Left cardiac atrium (tissue), 4 donors: ENCODE measurements around the gene HLA-DPB1. TPM values are rescaled to one million over a fixed set of nuclear protein-coding genes. Genes with fewer than 3 reads are reported as not detected.
"Not testable (repeated sequence)": the region's sequence is repeated elsewhere in the genome, so short reads cannot be mapped to it uniquely, and the experiment has no call there.

Source experiments
- ATAC-seq, 2 donors: fragments of 200-7000 bp; cut with Tn5 transposase; one replicate each; pipeline ENCODE4 v1.9.1; 2020; ENCODE audit warnings: mild to moderate bottlenecking in 2 of 2, moderate library complexity in 2 of 2
- DNase-seq: peaks from one replicate; pipeline ENCODE4 v3.0.0-alpha.2; 2020
- intact Hi-C, 2 donors: fragments of 100-400 bp; cut with DNase I; formaldehyde crosslinking; loops; one replicate each; pipeline versions ENCODE4 v1.14.1 to v1.15.1; 2022 to 2023
- long read RNA-seq: library from polyadenylated mRNA; unstranded; transcript quantifications from one replicate; pipeline ENCODE4 v2.0.0, GENCODE V29; 2021
- total RNA-seq, 2 donors: library from RNA; stranded (reverse); fragmentation: NEBNext Ultra II Directional; extraction: Animal tissue kit (Norgen Biotek cat#: 25700); gene quantifications; one replicate each; pipeline ENCODE4 v1.2.1, GENCODE V29; 2021
- donor health status: DM: no; HTN: yes; CAD: no.
- donor health status: DM: no; HTN: yes; CAD: no; lungs with severe emphysema.
- donor health status: DM: yes; HTN: yes; CAD: no.
- donor health status: Dilated cardiomyopathy.

HLA-DPB1 gene
- total RNA-seq = 10 to 100 TPM; 47.8 to 53.8 TPM
- long read RNA-seq, transcript HLA-DPB1-211 (6 exons, 1,560 nt) = major isoform, 8 of 10 reads
- long read RNA-seq, partial matches to known transcripts = 0 of 10 reads
- long read RNA-seq, other reads (novel, unspliced or antisense) = 2 of 10 reads

DNA sequence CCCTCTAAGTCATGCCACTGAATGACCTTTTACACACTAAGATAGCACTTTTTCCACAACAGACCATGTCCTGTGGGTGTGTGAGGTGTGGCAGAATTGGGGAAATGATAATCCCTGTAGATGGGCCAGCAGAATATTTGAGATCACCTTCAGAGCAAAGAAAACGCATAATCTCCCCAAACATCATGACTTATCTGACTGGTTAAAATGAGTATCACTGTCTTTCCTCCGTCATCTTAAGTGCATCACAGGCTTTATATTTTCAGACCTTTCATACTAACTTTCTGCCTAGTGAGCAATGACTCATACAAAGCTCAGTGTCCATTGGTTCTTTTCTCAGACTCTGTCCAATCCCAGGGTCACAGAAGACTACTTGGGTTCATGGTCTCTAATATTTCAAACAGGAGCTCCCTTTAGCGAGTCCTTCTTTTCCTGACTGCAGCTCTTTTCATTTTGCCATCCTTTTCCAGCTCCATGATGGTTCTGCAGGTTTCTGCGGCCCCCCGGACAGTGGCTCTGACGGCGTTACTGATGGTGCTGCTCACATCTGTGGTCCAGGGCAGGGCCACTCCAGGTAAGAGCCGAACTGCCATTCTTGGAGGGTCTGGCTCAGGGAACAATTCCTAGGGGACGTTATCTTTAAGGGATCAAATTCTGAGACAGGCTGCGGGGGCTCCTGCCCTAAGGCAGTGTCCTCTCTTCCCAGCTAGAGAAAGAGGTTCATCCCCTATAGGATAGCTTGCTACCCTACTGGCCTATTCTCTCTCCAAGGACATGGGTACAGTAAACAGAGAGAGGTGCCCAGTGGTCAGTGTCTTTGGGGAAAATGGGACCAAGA is at the start of gene HLA-DPB1:
TSS of gene HLA-DPB1 (plus strand) at position 423 of the 838 bp plus-strand sequence. CDS start at position 475, 52 bp downstream.
- intact Hi-C loops = no loop called here

GRCh38 chr6:33028220-33028849 is 47.5 kb upstream of the HLA-DPB1 start:
- no peak for DNase-seq
- ATAC-seq = peak in 1 of 2 donors; percentile 24
- intact Hi-C loops = no loop called here

More for the DNA sequence above, at the start of gene HLA-DPB1:
- ATAC-seq = peak; percentile 83 to 85
- no peak for DNase-seq

DNA sequence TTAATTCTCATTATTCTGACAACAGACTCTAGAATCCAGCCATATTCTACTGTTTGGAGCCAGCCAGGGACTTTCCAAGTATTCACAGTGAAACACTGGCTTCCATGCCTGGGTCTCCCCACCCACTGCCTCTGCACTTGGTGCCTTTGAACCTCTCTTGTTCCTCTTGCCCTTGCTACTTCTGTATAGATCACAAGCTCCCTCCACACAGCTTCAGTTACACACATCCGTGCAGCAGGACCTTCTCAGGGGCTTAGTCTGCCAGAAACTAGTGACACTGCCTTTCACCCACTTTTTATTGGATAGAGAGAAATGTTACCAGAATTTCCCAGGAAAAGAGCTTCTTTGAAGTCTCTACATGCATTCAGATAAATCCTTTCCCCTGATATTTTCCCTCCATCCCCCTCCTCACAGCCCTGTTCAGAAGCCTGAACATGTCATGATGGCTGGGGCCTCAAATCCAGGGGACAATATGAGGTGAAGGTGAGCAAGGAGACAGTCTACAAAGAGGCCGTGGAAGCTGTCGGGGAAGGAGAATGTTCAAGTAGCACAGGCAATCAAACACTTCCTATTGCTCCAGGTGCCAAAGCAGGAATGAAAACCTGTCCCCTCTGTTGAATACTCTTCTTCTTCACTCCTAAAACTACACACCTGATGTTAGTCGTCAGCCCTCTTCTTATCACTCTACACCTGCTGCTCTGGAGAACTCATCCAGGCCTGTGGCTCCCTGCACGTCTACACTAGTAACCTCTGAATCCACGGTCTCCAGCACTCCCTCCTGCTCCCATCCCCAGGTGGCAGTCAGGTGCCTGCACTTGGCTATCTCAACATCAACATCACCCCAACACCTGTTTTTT is 46.2 kb upstream of the HLA-DPB1 start:
- peak; percentile 42 for DNase-seq
- intact Hi-C loops = no loop called here
- peak; percentile 95 for ATAC-seq

DNA sequence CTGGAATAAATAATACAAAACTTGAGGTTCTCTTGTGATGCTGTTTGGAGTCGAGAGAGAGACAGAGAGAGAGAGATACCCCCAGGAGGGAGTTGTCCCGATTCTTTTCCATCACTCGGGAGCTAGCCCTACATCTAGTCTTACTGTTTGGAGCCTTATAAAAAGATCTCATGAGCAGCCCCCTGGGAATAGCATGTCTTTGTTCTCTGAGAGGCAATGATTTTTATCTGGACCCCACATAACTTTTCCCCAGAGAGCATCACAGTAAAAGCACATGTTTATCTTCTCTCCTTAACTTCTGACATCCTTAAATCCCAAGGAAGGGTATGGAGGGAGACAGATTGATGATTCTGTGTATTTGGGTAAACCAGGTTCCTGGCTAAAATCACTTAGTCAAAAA is 45.5 kb upstream of the HLA-DPB1 start:
- ATAC-seq (no peak), DNase-seq (no peak)
- intact Hi-C loops = no loop called here

DNA sequence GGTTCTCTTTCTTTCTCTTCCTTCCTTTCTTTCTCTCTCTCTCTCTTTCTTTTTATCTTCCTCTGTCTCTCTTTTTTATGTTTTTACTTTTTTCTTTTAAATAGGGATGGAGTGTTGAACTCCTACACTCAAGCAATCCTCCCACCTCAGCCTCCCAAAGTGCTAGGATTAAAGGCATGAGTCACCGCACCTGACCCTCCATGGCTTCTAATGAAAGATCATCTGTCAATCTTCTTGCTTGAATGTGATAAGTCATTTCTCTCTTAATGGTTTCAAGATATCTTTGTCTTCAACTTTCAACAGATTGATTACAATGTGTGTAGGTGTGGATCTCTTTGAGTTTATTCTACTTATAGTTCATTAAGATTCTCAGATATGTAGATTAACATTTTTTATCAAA is 41.2 kb upstream of the HLA-DPB1 start:
- intact Hi-C loops = no loop called here

DNA sequence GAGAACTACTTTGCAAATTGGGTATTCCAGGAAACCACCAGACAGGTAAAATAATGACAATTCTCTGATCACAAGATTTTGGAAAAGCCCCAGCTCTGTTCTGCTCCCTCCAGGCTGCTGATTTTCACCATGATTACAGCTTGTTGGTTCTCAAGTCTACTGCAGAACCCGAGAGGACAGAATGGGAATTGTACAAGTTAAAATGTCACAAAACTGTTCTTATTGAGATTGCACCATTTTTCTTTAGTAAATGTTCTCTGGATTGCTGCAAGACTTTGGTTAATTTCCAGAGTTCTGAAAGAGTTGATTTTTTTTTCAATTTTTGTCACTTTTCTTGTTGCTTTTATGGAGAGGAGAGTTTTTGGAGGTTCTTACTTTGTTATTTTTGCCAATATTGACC is 39.3 kb upstream of the HLA-DPB1 start:
- DNase-seq (no peak), ATAC-seq (no peak)
- intact Hi-C loops = no loop called here

More for the DNA sequence above, 41.2 kb upstream of the HLA-DPB1 start:
- ATAC-seq (no peak), DNase-seq (no peak)

- DNase-seq = no peak
- intact Hi-C loops = no loop called here
- ATAC-seq = no peak
These were observed 35.6 kb upstream of the HLA-DPB1 start for GRCh38 chr6:33040157-33040556.

GRCh38 chr6:33049323-33050013 is 26.3 kb upstream of the HLA-DPB1 start:
- no peak for DNase-seq
- intact Hi-C loops = no loop called here
- ATAC-seq = no peak

DNA sequence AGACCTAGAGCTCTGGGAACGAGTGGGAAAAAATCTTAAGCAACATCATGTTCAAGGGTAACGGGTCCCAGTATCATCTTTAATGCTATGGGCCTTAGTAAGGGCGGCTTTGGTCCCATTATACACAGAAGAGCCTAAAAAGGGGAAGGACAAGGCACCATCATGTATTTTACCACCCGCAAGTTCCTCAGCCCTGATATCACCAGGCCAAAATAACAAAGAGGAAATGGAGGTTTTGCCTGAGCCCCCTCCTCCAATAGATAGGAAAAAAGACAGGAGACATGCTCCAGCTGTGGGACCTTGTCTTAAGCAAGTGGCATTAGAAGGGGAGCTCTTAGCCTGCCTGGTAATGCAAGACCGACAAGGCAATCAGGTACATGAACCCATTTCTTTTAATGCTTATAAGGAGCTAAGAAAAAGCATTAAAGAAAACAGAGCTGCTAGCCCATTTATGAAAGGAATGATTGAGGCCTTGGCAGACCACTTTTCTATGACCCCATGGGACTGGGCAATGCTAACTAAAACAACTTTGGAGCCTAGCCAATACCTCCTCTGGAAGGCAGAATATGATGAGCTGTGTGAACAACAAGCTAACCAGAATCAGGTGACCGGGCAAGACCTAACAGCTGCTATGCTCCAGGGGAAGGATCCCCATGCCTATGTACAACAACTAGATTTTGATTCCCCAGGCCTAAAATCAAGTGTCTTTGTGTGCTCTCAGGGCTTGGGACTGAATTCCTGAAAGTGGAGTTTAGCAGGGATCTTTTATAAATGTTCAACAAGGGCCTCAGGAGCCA is 25.6 kb upstream of the HLA-DPB1 start:
- intact Hi-C loops = no loop called here
- ATAC-seq (no peak), DNase-seq (no peak)

DNA sequence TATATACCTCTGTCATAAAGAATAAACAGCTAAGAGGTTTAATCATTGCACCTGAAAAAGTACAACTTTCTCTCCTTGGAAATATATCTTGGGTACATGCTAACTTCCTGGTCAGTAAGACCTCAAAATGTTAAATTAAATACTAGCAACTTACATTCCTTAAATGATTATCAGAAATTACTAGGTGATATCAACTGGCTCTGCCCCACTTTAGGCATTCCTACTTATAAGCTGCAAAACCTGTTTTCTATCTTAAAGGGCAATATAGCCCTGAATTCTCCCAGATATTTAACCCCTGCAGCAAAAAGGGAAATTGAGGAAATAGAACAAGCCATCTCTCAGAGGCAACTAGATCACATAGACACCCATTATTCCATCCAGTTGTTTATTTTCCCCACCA is 23.2 kb upstream of the HLA-DPB1 start:
- DNase-seq (no peak), ATAC-seq (no peak)
- intact Hi-C loops = no loop called here

DNA sequence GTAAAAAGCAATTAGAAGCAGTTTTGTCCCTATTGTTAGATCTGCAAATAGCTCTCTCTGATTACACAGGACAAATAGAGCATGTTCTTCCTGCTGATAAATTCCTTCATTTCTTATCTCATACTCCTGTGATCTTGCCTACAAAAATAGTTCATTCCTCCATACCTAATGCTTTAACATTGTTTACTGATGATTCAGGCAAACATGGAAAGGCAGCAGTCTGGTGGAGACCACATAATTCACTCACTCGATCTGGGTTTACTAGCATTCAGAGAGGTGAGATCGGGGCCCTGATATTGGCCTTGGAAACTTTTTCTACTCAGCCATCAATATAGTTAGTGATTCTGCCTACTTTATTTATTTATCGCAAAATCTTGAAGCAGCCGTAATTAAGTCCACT is 22.6 kb upstream of the HLA-DPB1 start:
- DNase-seq (no peak), ATAC-seq (no peak)
- intact Hi-C loops = no loop called here

DNA sequence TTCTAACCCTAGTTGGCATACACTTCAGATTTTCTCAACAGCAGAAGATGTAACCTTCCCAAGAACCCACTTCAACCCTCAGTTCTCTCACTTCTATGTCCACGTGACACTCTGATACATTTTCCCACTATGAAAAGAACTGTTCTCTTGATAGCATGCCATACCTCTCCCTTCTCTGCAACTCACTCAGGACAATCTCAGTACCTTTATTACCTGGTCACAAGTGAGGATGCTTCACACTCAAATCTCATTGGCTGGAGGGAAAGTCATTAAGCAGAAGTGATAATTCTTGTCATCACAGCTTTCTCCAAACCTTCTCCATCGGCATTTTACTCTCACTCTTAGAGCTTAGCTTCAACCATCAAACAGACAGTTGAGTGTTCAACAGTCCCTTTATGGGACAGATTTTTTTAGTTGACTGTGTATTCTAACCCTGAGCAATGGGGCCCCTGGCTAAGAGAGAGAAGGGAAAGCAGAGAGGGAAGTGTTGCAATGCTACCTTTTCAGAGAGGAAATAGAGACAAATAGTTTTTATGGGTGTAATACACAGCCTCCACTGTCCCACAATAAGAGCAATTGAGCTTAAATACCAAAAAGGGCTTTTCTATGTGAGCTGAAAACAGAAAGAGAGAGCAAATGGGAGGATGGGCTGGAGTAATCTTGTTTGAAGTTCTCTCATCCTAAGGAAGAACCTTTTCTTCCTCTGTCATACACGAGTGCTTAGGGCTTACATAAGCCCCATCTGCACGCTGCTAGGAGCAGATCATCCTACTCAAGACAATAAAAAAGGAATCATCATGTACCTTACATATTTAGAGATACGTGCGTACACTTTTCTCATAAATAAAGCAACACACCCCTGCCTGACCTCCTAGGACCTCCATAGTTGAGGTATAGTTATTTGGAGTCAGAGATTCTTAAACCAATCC is 18.3 kb upstream of the HLA-DPB1 start:
- ATAC-seq = no peak
- intact Hi-C loops = no loop called here
- DNase-seq = no peak

DNA sequence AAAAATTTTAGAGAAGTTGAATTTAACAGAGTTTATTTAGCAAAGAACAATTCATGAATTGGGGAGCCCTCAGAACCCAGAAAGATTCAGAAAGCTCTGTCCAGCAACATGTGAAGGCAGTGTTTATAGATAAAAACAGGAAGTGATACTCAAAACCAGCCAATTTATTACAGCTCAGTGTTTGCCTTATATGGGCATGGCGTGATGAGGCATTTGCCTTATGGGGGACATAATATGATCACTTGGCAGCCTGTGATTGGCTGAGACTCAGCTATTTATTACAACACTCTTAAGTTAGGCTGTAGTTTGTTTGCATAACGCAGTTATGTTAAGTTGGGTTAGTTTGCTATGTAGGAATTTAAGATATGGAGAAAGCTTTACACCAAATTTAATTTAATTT is 13.8 kb upstream of the HLA-DPB1 start:
- no peak for DNase-seq
- intact Hi-C loops = no loop called here
- no peak for ATAC-seq

- intact Hi-C loops, DNase-seq, ATAC-seq: not testable (repeated sequence)
These were observed 12.4 kb upstream of the HLA-DPB1 start for GRCh38 chr6:33063435-33063834.

GRCh38 chr6:33064723-33065122 is 11.1 kb upstream of the HLA-DPB1 start:
- ATAC-seq = no peak
- no peak for DNase-seq
- intact Hi-C loops = no loop called here

- ATAC-seq = no peak
- DNase-seq = no peak
- intact Hi-C loops = no loop called here
These were observed 10.5 kb upstream of the HLA-DPB1 start for GRCh38 chr6:33065312-33065711.

DNA sequence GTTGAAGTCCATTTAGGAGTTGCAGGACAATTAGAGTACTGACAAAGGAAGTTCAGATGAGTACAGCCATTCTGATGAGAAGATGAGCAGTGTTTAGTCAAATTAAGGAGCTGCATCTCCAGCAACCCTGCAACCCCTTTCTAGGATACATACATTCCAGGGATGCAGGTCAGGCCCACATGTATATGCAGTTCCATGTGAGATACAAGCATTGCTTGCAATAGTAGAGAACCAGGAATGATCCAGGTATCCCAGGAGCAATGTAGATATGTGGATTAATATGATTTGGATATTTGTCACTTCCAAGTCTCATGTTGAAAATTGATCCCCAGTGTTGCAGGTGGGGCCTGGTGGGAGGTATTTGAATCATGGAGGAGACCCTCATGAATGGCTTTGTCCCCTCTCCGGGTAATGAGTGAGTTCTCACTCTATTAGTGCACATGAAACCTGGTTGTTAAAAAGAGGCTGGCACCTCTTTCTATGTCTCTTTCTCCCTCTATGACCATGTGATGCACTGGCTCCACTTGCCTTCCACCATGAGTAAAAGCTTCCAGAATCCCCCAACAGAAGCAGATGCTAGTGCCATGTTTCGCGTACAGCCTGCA is 8.8 kb upstream of the HLA-DPB1 start:
- intact Hi-C loops = no loop called here
- ATAC-seq = no peak
- DNase-seq = no peak
